Neural progenitor cell (in vitro differentiated cells): ENCODE measurements around the gene SLC4A1. TPM values are rescaled to one million over a fixed set of nuclear protein-coding genes. Genes with fewer than 3 reads are reported as not detected.
A peak's percentile ranks its signal among the peaks of the same experiment; 100 is the strongest.

Experiments used
- DNase-seq: peaks from one replicate; pipeline ENCODE4 v3.0.0-alpha.2; 2016; ENCODE audit warnings: low spot score
- H2AFZ ChIP-seq: fragments of 200-600 bp; sonication (generic); replicated peaks from 2 replicates; pipeline ENCODE4 v1.6.1; 2016; ENCODE audit warnings: antibody characterized with exemption
- H3F3A ChIP-seq: fragments of 200-600 bp; sonication (generic); 2 replicates; pipeline ENCODE4 v1.6.1; 2016; ENCODE audit warnings: antibody characterized with exemption, low read depth
- H3K27ac ChIP-seq: fragments of 200-600 bp; sonication (generic); 2 replicates; pipeline ENCODE4 v1.5.1; 2016; ENCODE audit warnings: mild to moderate bottlenecking
- H3K27me3 ChIP-seq: fragments of 200-600 bp; sonication (generic); 2 replicates; pipeline ENCODE4 v1.6.1; 2016; ENCODE audit warnings: mild to moderate bottlenecking, moderate library complexity
- H3K36me3 ChIP-seq: fragments of 200-600 bp; sonication (generic); 2 replicates; pipeline ENCODE4 v1.5.1; 2016
- H3K4me1 ChIP-seq: fragments of 200-600 bp; sonication (generic); 2 replicates; pipeline ENCODE4 v1.6.1; 2016; ENCODE audit warnings: mixed run types
- H3K4me2 ChIP-seq: fragments of 200-600 bp; sonication (generic); 2 replicates; pipeline ENCODE4 v1.6.1; 2016
- H3K4me3 ChIP-seq: fragments of 200-600 bp; sonication (generic); 2 replicates; pipeline ENCODE4 v1.5.1; 2016
- H3K79me2 ChIP-seq: fragments of 200-600 bp; sonication (generic); 2 replicates; pipeline ENCODE4 v1.6.1; 2016; ENCODE audit warnings: low read depth
- H3K9ac ChIP-seq: fragments of 200-600 bp; sonication (generic); 2 replicates; pipeline ENCODE4 v1.6.1; 2016
- H3K9me3 ChIP-seq: fragments of 200-600 bp; sonication (generic); 2 replicates; pipeline ENCODE4 v1.5.1; 2016; ENCODE audit warnings: low read depth
- H4K20me1 ChIP-seq: fragments of 200-600 bp; sonication (generic); 2 replicates; pipeline ENCODE4 v1.6.1; 2016; ENCODE audit warnings: low read depth
- H3K27ac Mint-ChIP-seq: 3 replicates; pipeline ENCODE4 v1.8.0; 2021; ENCODE audit warnings: mixed read lengths
- H3K27me3 Mint-ChIP-seq: 2 replicates; pipeline ENCODE4 v1.8.0; 2022; ENCODE audit warnings: low read depth, mild to moderate bottlenecking, inconsistent platforms, moderate library complexity, mixed read lengths; ENCODE audit not compliant: insufficient read depth
- H3K36me3 Mint-ChIP-seq: 3 replicates; pipeline ENCODE4 v1.8.0; 2021; ENCODE audit warnings: mixed read lengths
- H3K4me1 Mint-ChIP-seq: 3 replicates; pipeline ENCODE4 v1.8.0; 2021; ENCODE audit warnings: mixed read lengths
- H3K4me3 Mint-ChIP-seq: 3 replicates; pipeline ENCODE4 v1.8.0; 2021; ENCODE audit warnings: mild to moderate bottlenecking, moderate library complexity, mixed read lengths
- H3K9me3 Mint-ChIP-seq: 3 replicates; pipeline ENCODE4 v1.8.0; 2020; ENCODE audit warnings: mixed read lengths
- EZH2 ChIP-seq: fragments of 200-600 bp; sonication (generic); IDR thresholded peaks from 2 replicates; pipeline ENCODE4 v1.6.1; 2017; ENCODE audit warnings: antibody characterized with exemption, mild to moderate bottlenecking, moderate library complexity
- EZH2phosphoT487 ChIP-seq: fragments of 200-600 bp; sonication (generic); IDR thresholded peaks from 2 replicates; pipeline ENCODE4 v1.6.1; 2017; ENCODE audit warnings: antibody characterized with exemption
- total RNA-seq: library from RNA; depleted of rRNA; stranded (reverse); fragments of >200 nt; gene quantifications from 2 replicates; pipeline ENCODE4 v1.2.3, GENCODE V29; 2015; ENCODE audit warnings: low replicate concordance
- TF ChIP-seq, protein P1 (sequence below): fragments of 200-600 bp; sonication (generic); IDR thresholded peaks from 2 replicates; pipeline ENCODE4 v1.5.1; 2017; ENCODE audit warnings: antibody characterized with exemption, mild to moderate bottlenecking

SLC4A1 gene
- total RNA-seq, 1 donor from 2014 or later: not detected

DNA sequence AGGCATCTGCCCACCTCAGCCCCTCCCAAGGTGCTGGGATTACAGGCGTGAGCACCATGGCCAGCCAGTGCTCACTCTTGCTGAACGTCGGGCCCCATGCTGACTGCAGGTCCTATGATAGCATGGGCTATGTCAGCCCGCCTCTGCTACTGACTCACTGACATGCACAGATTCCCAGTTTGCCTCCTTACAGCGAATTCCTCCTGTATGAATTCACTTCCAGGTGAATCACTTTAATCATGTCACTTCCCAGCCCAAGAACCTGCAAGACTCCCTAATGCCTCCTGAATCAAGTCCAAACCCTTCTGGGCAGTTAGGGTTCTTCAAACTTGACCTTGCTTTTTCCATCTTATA lies 32.4 kb downstream of the SLC4A1 start:
- Histone ChIP-seq H3K27ac (no peak overlapping the region), H3K79me2 (no peaks in the 10 kb centered on the region), H3K4me2 (no peak overlapping the region), H2AFZ (no peak overlapping the region), H3K36me3 (no peaks in the 10 kb centered on the region), H3K9ac (no peak overlapping the region), H3K4me3 (no peak overlapping the region), H4K20me1 (no peaks in the 10 kb centered on the region), H3F3A (no peaks in the 10 kb centered on the region), H3K27me3 (no peaks in the 10 kb centered on the region), H3K9me3 (no peaks in the 10 kb centered on the region), H3K4me1 (no peaks in the 10 kb centered on the region)
- Mint-ChIP-seq H3K36me3 (peaks cover 3% of the 10 kb centered on the region), H3K9me3 (peaks cover 4% of the 10 kb centered on the region), H3K27ac (peak overlapping the region; percentile 48), H3K4me3 (no peak overlapping the region), H3K4me1 (no peaks in the 10 kb centered on the region), H3K27me3 (peaks cover 7% of the 10 kb centered on the region)
- TF ChIP-seq EZH2 (no peak), EZH2phosphoT487 (no peak)
- TF ChIP-seq, protein P1, sequence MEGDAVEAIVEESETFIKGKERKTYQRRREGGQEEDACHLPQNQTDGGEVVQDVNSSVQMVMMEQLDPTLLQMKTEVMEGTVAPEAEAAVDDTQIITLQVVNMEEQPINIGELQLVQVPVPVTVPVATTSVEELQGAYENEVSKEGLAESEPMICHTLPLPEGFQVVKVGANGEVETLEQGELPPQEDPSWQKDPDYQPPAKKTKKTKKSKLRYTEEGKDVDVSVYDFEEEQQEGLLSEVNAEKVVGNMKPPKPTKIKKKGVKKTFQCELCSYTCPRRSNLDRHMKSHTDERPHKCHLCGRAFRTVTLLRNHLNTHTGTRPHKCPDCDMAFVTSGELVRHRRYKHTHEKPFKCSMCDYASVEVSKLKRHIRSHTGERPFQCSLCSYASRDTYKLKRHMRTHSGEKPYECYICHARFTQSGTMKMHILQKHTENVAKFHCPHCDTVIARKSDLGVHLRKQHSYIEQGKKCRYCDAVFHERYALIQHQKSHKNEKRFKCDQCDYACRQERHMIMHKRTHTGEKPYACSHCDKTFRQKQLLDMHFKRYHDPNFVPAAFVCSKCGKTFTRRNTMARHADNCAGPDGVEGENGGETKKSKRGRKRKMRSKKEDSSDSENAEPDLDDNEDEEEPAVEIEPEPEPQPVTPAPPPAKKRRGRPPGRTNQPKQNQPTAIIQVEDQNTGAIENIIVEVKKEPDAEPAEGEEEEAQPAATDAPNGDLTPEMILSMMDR: no peak
- no peak for DNase-seq

DNA sequence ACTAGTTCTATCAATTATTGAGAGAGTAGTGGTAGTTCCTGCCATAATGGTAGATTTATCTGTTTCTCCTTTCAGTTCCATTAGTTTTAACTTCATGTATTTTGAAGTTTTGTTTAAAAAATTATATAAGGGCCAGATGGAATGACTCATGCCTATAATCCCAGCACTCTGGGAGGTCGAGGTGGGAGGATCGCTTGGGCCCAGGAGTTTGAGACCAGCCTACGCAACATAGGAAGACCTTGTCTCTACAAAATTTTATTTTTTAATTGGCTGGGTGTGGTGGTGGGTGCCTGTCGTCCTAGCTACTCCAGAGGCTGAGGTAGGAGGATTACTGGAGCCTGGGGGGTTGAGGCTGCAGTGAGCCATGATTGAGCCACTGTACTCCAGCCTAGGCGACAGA lies 34.4 kb downstream of the SLC4A1 start:
- Histone ChIP-seq H3K9me3 (no peaks in the 10 kb centered on the region), H3K9ac (no peak overlapping the region), H3K27me3 (no peaks in the 10 kb centered on the region), H3K4me3 (no peak overlapping the region), H4K20me1 (no peaks in the 10 kb centered on the region), H3K79me2 (no peaks in the 10 kb centered on the region), H3K36me3 (no peaks in the 10 kb centered on the region), H2AFZ (no peak overlapping the region), H3K27ac (no peak overlapping the region), H3K4me2 (no peak overlapping the region), H3K4me1 (no peaks in the 10 kb centered on the region), H3F3A (no peaks in the 10 kb centered on the region)
- no peaks in the 10 kb centered on the region for H3K4me1 Mint-ChIP-seq
- peaks cover 12% of the 10 kb centered on the region for H3K27me3 Mint-ChIP-seq
- TF ChIP-seq EZH2 (no peak), EZH2phosphoT487 (no peak)
- TF ChIP-seq, protein P1: no peak
- peaks cover 4% of the 10 kb centered on the region for H3K9me3 Mint-ChIP-seq
- no peak overlapping the region for H3K27ac Mint-ChIP-seq
- H3K4me3 Mint-ChIP-seq: no peak overlapping the region
- DNase-seq: no peak
- H3K36me3 Mint-ChIP-seq: peaks cover 3% of the 10 kb centered on the region

DNA sequence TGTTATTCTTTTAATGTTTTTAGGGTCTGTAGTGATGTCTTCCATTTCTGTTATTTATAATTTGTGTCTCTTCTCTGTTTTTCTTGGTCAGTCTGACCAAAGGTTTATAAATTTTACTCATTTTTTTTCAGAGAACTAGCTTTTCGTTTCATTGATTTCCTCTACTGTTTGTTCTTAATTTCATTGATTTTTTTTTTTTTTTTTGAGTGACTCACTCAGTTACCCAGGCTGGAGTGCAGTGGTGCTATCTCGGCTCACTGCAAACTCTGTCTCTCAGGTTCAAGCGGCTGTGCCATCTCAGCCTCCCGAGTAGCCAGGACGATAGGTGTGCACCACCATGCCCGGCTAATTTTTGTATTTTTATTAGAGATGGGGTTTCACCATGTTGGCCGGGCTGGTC lies 35.9 kb downstream of the SLC4A1 start:
- Mint-ChIP-seq H3K4me3 (no peak overlapping the region), H3K4me1 (no peaks in the 10 kb centered on the region), H3K27me3 (peaks cover 17% of the 10 kb centered on the region), H3K27ac (no peak overlapping the region), H3K36me3 (peaks cover 3% of the 10 kb centered on the region), H3K9me3 (peaks cover 4% of the 10 kb centered on the region)
- Histone ChIP-seq H3K9me3 (no peaks in the 10 kb centered on the region), H3K79me2 (no peaks in the 10 kb centered on the region), H3K27ac (no peak overlapping the region), H3K4me2 (no peak overlapping the region), H2AFZ (no peak overlapping the region), H3K4me3 (no peak overlapping the region), H3K27me3 (no peaks in the 10 kb centered on the region), H3K36me3 (no peaks in the 10 kb centered on the region), H3K9ac (no peak overlapping the region), H3F3A (no peaks in the 10 kb centered on the region), H3K4me1 (no peaks in the 10 kb centered on the region), H4K20me1 (no peaks in the 10 kb centered on the region)
- no peak for TF ChIP-seq EZH2
- TF ChIP-seq EZH2phosphoT487: no peak
- TF ChIP-seq, protein P1: no peak
- DNase-seq: no peak

DNA sequence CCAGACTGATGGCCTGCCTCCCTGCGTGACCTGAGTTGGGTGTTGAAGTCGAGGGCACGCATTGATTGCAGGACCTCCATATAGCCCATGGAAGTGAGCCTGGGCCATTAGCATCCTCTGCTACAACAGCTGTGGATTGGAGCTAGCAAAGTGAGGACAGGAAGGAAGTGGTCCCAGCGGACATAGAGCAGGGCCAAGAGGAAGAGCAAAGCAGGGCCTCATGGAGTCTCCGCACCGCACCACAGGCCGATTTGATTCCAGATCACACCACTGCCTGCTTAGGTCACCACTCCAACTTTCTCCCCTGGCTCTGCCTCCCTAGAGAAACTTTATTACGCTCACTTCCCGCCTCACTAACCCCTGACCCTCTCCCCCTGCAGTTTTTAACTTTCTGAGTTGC lies 37.8 kb downstream of the SLC4A1 start:
- no peak overlapping the region for H3K27ac ChIP-seq
- no peaks in the 10 kb centered on the region for H3K79me2 ChIP-seq
- Mint-ChIP-seq H3K27me3 (peaks cover 15% of the 10 kb centered on the region), H3K27ac (no peak overlapping the region), H3K36me3 (no peaks in the 10 kb centered on the region), H3K9me3 (no peaks in the 10 kb centered on the region), H3K4me3 (no peak overlapping the region), H3K4me1 (no peaks in the 10 kb centered on the region)
- DNase-seq: no peak
- no peaks in the 10 kb centered on the region for H3K9me3 ChIP-seq
- H2AFZ ChIP-seq: no peak overlapping the region
- no peaks in the 10 kb centered on the region for H3K4me1 ChIP-seq
- no peaks in the 10 kb centered on the region for H4K20me1 ChIP-seq
- TF ChIP-seq, protein P1: no peak
- TF ChIP-seq EZH2phosphoT487: no peak
- TF ChIP-seq EZH2: no peak
- H3K4me2 ChIP-seq: no peak overlapping the region
- no peaks in the 10 kb centered on the region for H3K27me3 ChIP-seq
- no peak overlapping the region for H3K4me3 ChIP-seq
- H3K9ac ChIP-seq: no peak overlapping the region
- no peaks in the 10 kb centered on the region for H3F3A ChIP-seq
- H3K36me3 ChIP-seq: no peaks in the 10 kb centered on the region
